GM12891 (cell line): Measurements from ENCODE around the gene FAM50B.

Experiments used
- POLR2A ChIP-seq: IDR thresholded peaks from 2 replicates; pipeline ENCODE4 v1.6.1; 2011; ENCODE audit warnings: low read depth, low read length, control low read depth
- POLR2AphosphoS5 ChIP-seq: IDR thresholded peaks from 2 replicates; pipeline ENCODE4 v1.6.1; 2011; ENCODE audit warnings: low read depth, low read length, control low read depth

- TF ChIP-seq POLR2A (no peak), POLR2AphosphoS5 (no peak)
Observed at GRCh38 chr6:3809515-3809891, 39.7 kb upstream of the FAM50B start.
